ENCODE results near the gene DCTD.
"Not testable (repeated sequence)": the region's sequence is repeated elsewhere in the genome, so short reads cannot be mapped to it uniquely, and the experiment has no call there.

Gene DCTD

DNA sequence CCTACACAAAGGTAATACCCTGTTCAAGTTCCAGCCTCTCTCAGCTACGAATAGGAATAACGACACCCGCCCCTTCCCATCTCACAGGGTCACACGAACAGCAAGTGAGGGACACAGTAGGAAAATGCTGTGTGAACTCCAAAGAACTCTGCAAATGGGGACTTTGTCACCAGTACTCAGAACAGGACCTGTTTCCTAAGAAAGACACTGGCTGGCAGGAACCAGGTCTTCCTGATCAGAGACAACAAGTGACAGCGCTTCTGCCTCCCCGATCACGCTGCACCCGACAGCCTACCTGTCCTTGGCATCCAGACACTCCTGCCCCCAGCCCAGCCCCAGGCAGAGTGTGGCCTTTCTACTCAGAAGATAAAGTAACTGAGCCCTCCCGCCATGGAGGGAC is 14.2 kb downstream of the DCTD start:
- DNase-seq: no peak
- Histone ChIP-seq H3K4me3 (ENCODE audit: low read length) (no peak overlapping the region), H3K18ac (ENCODE audit: low read length) (no peak overlapping the region), H3K27me3 (ENCODE audit: insufficient read depth, low read length, poor library complexity) (no peaks in the 10 kb centered on the region), H3K4me2 (ENCODE audit: low read length) (no peak overlapping the region), H2BK15ac (replicated peaks; ENCODE audit: low read depth) (no peak overlapping the region), H2AK5ac (ENCODE audit: low read length) (no peak overlapping the region), H3K27ac (ENCODE audit: low read depth, low read length) (no peak overlapping the region), H2BK120ac (ENCODE audit: low read depth, low read length) (no peak overlapping the region), H3K4ac (ENCODE audit: low read depth, low read length) (no peak overlapping the region), H3K36me3 (ENCODE audit: control insufficient read depth, insufficient read depth, low read length) (no peaks in the 10 kb centered on the region), H3K79me1 (ENCODE audit: low read length) (peaks cover 4% of the 10 kb centered on the region), H2BK5ac (ENCODE audit: low read length) (no peak overlapping the region), H3K23ac (ENCODE audit: low read length) (no peak overlapping the region), H4K8ac (ENCODE audit: low read depth, low read length) (no peak overlapping the region), H3K9ac (ENCODE audit: low read length) (no peak overlapping the region), H3K79me2 (ENCODE audit: control insufficient read depth, insufficient read depth, low read length) (no peaks in the 10 kb centered on the region), H3K4me1 (ENCODE audit: control insufficient read depth, low read depth, low read length) (peaks cover 11% of the 10 kb centered on the region), H3K56ac (ENCODE audit: low read length) (no peak overlapping the region), H4K5ac (ENCODE audit: low read length) (no peak overlapping the region)
- no CpG with 5 or more reads among the region's 9 CpGs for WGBS (ENCODE audit: extremely low coverage, insufficient coverage, low lambda C conversion rate)

DNA sequence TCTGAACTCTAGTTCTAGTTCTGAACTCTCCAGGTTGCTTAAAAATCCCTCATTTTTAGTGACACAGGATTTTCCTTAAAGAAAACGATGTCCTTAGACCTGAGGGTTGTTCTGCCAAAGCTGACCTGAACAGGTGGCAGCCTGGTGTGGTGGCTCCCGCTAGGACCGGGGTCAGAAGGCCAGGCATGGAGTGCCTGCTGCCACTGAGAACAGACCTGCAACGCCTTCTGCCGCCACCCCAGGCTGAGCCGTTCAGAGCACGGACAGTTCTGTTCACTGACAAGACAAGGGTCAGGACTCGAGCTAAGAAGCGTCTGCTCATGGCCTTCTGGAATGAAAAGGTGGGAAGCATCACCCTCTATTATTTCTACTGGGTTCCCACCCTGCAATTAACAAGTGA is 15.8 kb downstream of the DCTD start:
- Histone ChIP-seq H3K79me1 (ENCODE audit: low read length) (peaks cover 6% of the 10 kb centered on the region), H4K5ac (ENCODE audit: low read length) (no peak overlapping the region), H2BK15ac (replicated peaks; ENCODE audit: low read depth) (no peak overlapping the region), H3K9ac (ENCODE audit: low read length) (no peak overlapping the region), H3K4me2 (ENCODE audit: low read length) (no peak overlapping the region), H3K4me1 (ENCODE audit: control insufficient read depth, low read depth, low read length) (peaks cover 11% of the 10 kb centered on the region), H3K27ac (ENCODE audit: low read depth, low read length) (no peak overlapping the region), H3K18ac (ENCODE audit: low read length) (no peak overlapping the region), H3K36me3 (ENCODE audit: control insufficient read depth, insufficient read depth, low read length) (no peaks in the 10 kb centered on the region), H2BK5ac (ENCODE audit: low read length) (no peak overlapping the region), H2AK5ac (ENCODE audit: low read length) (no peak overlapping the region), H4K8ac (ENCODE audit: low read depth, low read length) (no peak overlapping the region), H3K4me3 (ENCODE audit: low read length) (no peak overlapping the region), H3K79me2 (ENCODE audit: control insufficient read depth, insufficient read depth, low read length) (no peaks in the 10 kb centered on the region), H3K23ac (ENCODE audit: low read length) (no peak overlapping the region), H3K4ac (ENCODE audit: low read depth, low read length) (no peak overlapping the region), H2BK120ac (ENCODE audit: low read depth, low read length) (no peak overlapping the region), H3K56ac (ENCODE audit: low read length) (no peak overlapping the region), H3K27me3 (ENCODE audit: insufficient read depth, low read length, poor library complexity) (no peaks in the 10 kb centered on the region)
- DNase-seq: no peak
- WGBS (ENCODE audit: extremely low coverage, insufficient coverage, low lambda C conversion rate): no CpG with 5 or more reads among the region's 9 CpGs

DNA sequence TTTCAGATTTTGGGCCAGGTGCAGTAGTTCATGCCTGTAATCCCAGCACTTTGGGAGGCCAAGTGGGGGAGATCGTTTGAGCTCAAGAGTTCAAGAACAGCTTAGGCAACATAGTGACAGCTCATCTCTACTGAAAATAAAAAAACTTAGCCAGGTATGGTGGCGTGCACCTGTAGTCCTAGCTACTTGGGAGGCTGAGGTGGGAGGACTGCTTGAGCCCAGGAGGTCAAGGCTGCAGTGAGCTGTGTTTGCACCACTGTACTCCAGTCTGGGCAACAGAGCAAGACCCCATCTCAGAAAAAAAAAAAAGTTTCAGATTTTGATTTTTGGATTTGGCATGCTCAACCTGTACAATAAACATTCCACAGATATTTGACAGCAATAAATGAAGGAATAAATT is 17.2 kb downstream of the DCTD start:
- H4K8ac ChIP-seq (ENCODE audit: low read depth, low read length); H3K23ac ChIP-seq (ENCODE audit: low read length); H2BK120ac ChIP-seq (ENCODE audit: low read depth, low read length); H3K56ac ChIP-seq (ENCODE audit: low read length); H2BK5ac ChIP-seq (ENCODE audit: low read length); H3K79me2 ChIP-seq (ENCODE audit: control insufficient read depth, insufficient read depth, low read length); H3K4ac ChIP-seq (ENCODE audit: low read depth, low read length); H3K9ac ChIP-seq (ENCODE audit: low read length); H3K4me3 ChIP-seq (ENCODE audit: low read length); H2BK15ac ChIP-seq (replicated peaks; ENCODE audit: low read depth); H2AK5ac ChIP-seq (ENCODE audit: low read length); H4K5ac ChIP-seq (ENCODE audit: low read length); H3K36me3 ChIP-seq (ENCODE audit: control insufficient read depth, insufficient read depth, low read length); H3K27ac ChIP-seq (ENCODE audit: low read depth, low read length); H3K79me1 ChIP-seq (ENCODE audit: low read length); H3K18ac ChIP-seq (ENCODE audit: low read length); H3K4me2 ChIP-seq (ENCODE audit: low read length); DNase-seq; H3K27me3 ChIP-seq (ENCODE audit: insufficient read depth, low read length, poor library complexity): not testable (repeated sequence)
- peaks cover 11% of the 10 kb centered on the region for H3K4me1 ChIP-seq (ENCODE audit: control insufficient read depth, low read depth, low read length)
- WGBS (ENCODE audit: extremely low coverage, insufficient coverage, low lambda C conversion rate): no CpG with 5 or more reads among the region's 2 CpGs

DNA sequence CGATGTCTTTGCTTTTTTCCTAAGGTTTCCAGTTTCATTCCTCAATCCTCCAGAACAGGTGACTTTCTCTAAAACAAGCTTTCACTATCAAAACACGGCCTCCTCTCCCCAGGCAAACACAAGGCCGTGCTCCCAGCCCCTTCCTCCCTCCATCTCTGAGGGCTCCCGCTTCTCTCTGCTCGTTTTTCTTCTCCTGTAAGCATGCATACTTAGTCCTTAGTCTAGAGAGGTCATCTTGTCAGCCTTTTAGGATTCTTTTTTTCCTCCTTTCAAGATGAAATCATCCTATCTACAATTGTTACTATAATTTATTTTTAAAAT is 18.7 kb downstream of the DCTD start:
- H3K4me3 ChIP-seq (ENCODE audit: low read length): no peak overlapping the region
- WGBS (ENCODE audit: extremely low coverage, insufficient coverage, low lambda C conversion rate): no CpG with 5 or more reads among the region's 5 CpGs
- H3K56ac ChIP-seq (ENCODE audit: low read length): no peak overlapping the region
- H2BK120ac ChIP-seq (ENCODE audit: low read depth, low read length): no peak overlapping the region
- H3K79me2 ChIP-seq (ENCODE audit: control insufficient read depth, insufficient read depth, low read length): no peaks in the 10 kb centered on the region
- H2AK5ac ChIP-seq (ENCODE audit: low read length): no peak overlapping the region
- no peak overlapping the region for H3K4me2 ChIP-seq (ENCODE audit: low read length)
- H3K79me1 ChIP-seq (ENCODE audit: low read length): peaks cover 1% of the 10 kb centered on the region
- no peak overlapping the region for H4K8ac ChIP-seq (ENCODE audit: low read depth, low read length)
- DNase-seq: no peak
- H3K27ac ChIP-seq (ENCODE audit: low read depth, low read length): no peak overlapping the region
- no peak overlapping the region for H3K4ac ChIP-seq (ENCODE audit: low read depth, low read length)
- H3K27me3 ChIP-seq (ENCODE audit: insufficient read depth, low read length, poor library complexity): no peaks in the 10 kb centered on the region
- no peak overlapping the region for H4K5ac ChIP-seq (ENCODE audit: low read length)
- no peak overlapping the region for H3K9ac ChIP-seq (ENCODE audit: low read length)
- H3K4me1 ChIP-seq (ENCODE audit: control insufficient read depth, low read depth, low read length): no peaks in the 10 kb centered on the region
- no peaks in the 10 kb centered on the region for H3K36me3 ChIP-seq (ENCODE audit: control insufficient read depth, insufficient read depth, low read length)
- H3K18ac ChIP-seq (ENCODE audit: low read length): no peak overlapping the region
- H2BK5ac ChIP-seq (ENCODE audit: low read length): no peak overlapping the region
- H2BK15ac ChIP-seq (replicated peaks; ENCODE audit: low read depth): no peak overlapping the region
- no peak overlapping the region for H3K23ac ChIP-seq (ENCODE audit: low read length)

DNA sequence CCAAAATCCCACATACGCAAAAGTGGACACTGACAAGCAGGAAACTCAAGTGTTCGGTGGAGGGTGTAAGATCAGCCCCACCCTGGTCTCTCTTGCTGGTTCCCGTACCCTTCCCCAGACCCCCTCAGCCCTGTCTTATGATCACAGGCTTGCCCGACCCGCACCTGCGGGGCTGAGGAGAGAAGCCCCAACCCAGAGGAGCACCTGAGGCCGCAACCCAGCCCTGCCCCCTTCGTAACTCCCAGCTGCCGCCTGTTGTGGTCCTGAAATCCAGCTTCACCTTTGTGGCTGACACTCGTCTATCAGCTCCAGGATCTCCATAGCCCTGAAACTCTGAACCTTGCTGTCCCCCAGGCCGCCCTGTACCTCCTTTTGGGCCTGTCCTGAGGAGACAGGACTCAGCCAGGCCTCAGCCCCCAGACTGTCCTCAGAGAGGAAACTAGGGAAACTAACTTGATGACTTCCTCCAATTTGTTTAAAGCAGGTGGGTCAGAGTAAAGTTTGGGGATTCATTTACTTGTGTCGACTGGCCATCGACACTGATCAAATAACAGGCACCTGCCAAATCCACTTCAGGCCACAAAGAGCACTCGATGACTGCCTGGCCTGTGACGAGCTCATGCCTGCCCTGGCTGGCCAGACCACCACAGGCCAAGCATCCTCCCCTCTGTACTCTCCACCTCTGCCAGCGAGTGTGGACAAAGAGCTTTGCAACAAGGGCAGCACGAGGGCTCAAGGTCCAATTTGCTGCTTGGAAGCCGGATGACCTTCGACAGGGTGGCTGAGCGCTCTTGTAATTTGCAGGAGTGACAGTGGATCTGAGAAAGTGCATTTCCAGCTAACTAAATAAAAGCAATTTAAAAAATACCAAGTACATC is 19.3 kb downstream of the DCTD start:
- Histone ChIP-seq H3K23ac (ENCODE audit: low read length) (no peak overlapping the region), H4K8ac (ENCODE audit: low read depth, low read length) (no peak overlapping the region), H2BK15ac (replicated peaks; ENCODE audit: low read depth) (no peak overlapping the region), H3K27ac (ENCODE audit: low read depth, low read length) (no peak overlapping the region), H3K4me1 (ENCODE audit: control insufficient read depth, low read depth, low read length) (no peaks in the 10 kb centered on the region), H3K9ac (ENCODE audit: low read length) (no peak overlapping the region), H3K4me3 (ENCODE audit: low read length) (no peak overlapping the region), H3K18ac (ENCODE audit: low read length) (no peak overlapping the region), H2AK5ac (ENCODE audit: low read length) (no peak overlapping the region), H3K79me1 (ENCODE audit: low read length) (peaks cover 1% of the 10 kb centered on the region), H2BK5ac (ENCODE audit: low read length) (no peak overlapping the region), H3K56ac (ENCODE audit: low read length) (no peak overlapping the region), H3K79me2 (ENCODE audit: control insufficient read depth, insufficient read depth, low read length) (no peaks in the 10 kb centered on the region), H3K4ac (ENCODE audit: low read depth, low read length) (no peak overlapping the region), H4K5ac (ENCODE audit: low read length) (no peak overlapping the region), H3K4me2 (ENCODE audit: low read length) (no peak overlapping the region), H3K36me3 (ENCODE audit: control insufficient read depth, insufficient read depth, low read length) (no peaks in the 10 kb centered on the region), H2BK120ac (ENCODE audit: low read depth, low read length) (no peak overlapping the region), H3K27me3 (ENCODE audit: insufficient read depth, low read length, poor library complexity) (no peaks in the 10 kb centered on the region)
- no peak for DNase-seq
- no CpG with 5 or more reads among the region's 20 CpGs for WGBS (ENCODE audit: extremely low coverage, insufficient coverage, low lambda C conversion rate)

DNA sequence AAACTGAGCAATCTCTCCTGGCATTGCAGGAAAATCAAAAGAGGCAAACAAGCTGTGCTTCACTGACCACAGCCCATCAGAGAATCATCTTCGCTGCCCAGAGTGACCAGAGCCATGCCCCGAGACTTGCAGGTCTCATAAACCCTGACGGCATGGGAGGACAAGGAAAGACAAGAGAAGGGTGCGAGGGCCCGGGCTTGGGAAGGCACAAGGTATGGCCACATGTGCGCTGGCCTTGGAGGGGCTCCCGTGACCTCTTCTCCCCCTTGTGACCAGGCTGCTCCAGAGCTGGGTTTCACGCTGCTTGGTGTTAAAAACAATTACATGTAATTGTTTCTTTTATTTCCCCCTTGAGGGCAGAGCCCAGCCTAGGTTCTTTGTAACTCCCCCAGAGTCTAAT is 20.8 kb downstream of the DCTD start:
- Histone ChIP-seq H3K4me2 (ENCODE audit: low read length) (no peak overlapping the region), H2AK5ac (ENCODE audit: low read length) (no peak overlapping the region), H2BK120ac (ENCODE audit: low read depth, low read length) (no peak overlapping the region), H3K4me3 (ENCODE audit: low read length) (no peak overlapping the region), H3K4ac (ENCODE audit: low read depth, low read length) (no peak overlapping the region), H3K36me3 (ENCODE audit: control insufficient read depth, insufficient read depth, low read length) (no peaks in the 10 kb centered on the region), H3K79me2 (ENCODE audit: control insufficient read depth, insufficient read depth, low read length) (no peaks in the 10 kb centered on the region), H3K4me1 (ENCODE audit: control insufficient read depth, low read depth, low read length) (no peaks in the 10 kb centered on the region), H4K8ac (ENCODE audit: low read depth, low read length) (no peak overlapping the region), H4K5ac (ENCODE audit: low read length) (no peak overlapping the region), H3K27ac (ENCODE audit: low read depth, low read length) (no peak overlapping the region), H3K56ac (ENCODE audit: low read length) (no peak overlapping the region), H2BK15ac (replicated peaks; ENCODE audit: low read depth) (no peak overlapping the region), H3K27me3 (ENCODE audit: insufficient read depth, low read length, poor library complexity) (no peaks in the 10 kb centered on the region), H3K18ac (ENCODE audit: low read length) (no peak overlapping the region), H2BK5ac (ENCODE audit: low read length) (no peak overlapping the region), H3K23ac (ENCODE audit: low read length) (no peak overlapping the region), H3K79me1 (ENCODE audit: low read length) (peaks cover 1% of the 10 kb centered on the region), H3K9ac (ENCODE audit: low read length) (no peak overlapping the region)
- no CpG with 5 or more reads among the region's 8 CpGs for WGBS (ENCODE audit: extremely low coverage, insufficient coverage, low lambda C conversion rate)
- DNase-seq: no peak

Measured in mesendoderm (in vitro differentiated cells).